ENCODE results near the gene HDGF. TPM values are rescaled to one million over a fixed set of nuclear protein-coding genes. Genes with fewer than 3 reads are reported as not detected.

The HDGF gene
- total and polyA plus RNA-seq, 4 donors: 41.7 to 148 (median 119) TPM

- H3K4me3 ChIP-seq (ENCODE audit: low read depth in 1 of 3, low read length in 3 of 3): no peak overlapping the region
- H3K4me1 ChIP-seq (ENCODE audit: control insufficient read depth in 4 of 4, insufficient read depth in 4 of 4, low read length in 3 of 4): peaks cover 4 to 14% (median 10%) of the 10 kb centered on the region in 4 donors
- no peak for DNase-seq (ENCODE audit: low spot score)
- H3K9ac ChIP-seq (ENCODE audit: low read depth in 1 of 2, low read length in 2 of 2): no peak overlapping the region
- no peaks in the 10 kb centered on the region for H3K27me3 ChIP-seq (ENCODE audit: control insufficient read depth in 4 of 4, insufficient read depth in 4 of 4, low read length in 3 of 4)
- WGBS: 94% methylated on average over 3 of the region's 3 CpGs
- H3K27ac ChIP-seq (ENCODE audit: low read depth in 1 of 2, low read length in 2 of 2): no peak overlapping the region
- H3K9me3 ChIP-seq (ENCODE audit: control insufficient read depth in 4 of 4, low read length in 3 of 4): no peaks in the 10 kb centered on the region
- no peak for TF ChIP-seq YY1 (IDR thresholded peaks at IDR 0.05)
- no peak for TF ChIP-seq ATF3 (IDR thresholded peaks at IDR 0.05)
- no peak for TF ChIP-seq GABPA (IDR thresholded peaks at IDR 0.05 in 1 of 2, conservative IDR thresholded peaks at IDR 0.05 in 1 of 2)
- no peak for TF ChIP-seq ZBTB33 (IDR thresholded peaks at IDR 0.05)
- peaks cover 0 to 7% (median under 1%) of the 10 kb centered on the region in 4 donors for H3K36me3 ChIP-seq (ENCODE audit: control insufficient read depth in 4 of 4, insufficient read depth in 3 of 4, low read depth in 1 of 4, low read length in 3 of 4)
These were observed 22.1 kb upstream of the HDGF start for GRCh38 chr1:156773607-156774006.

- Histone ChIP-seq H3K27me3 (ENCODE audit: control insufficient read depth in 4 of 4, insufficient read depth in 4 of 4, low read length in 3 of 4) (no peaks in the 10 kb centered on the region), H3K4me3 (ENCODE audit: low read depth in 1 of 3, low read length in 3 of 3) (no peak overlapping the region), H3K36me3 (ENCODE audit: control insufficient read depth in 4 of 4, insufficient read depth in 3 of 4, low read depth in 1 of 4, low read length in 3 of 4) (peaks cover 0 to 7% (median under 1%) of the 10 kb centered on the region in 4 donors), H3K9ac (ENCODE audit: low read depth in 1 of 2, low read length in 2 of 2) (no peak overlapping the region), H3K27ac (ENCODE audit: low read depth in 1 of 2, low read length in 2 of 2) (no peak overlapping the region), H3K4me1 (ENCODE audit: control insufficient read depth in 4 of 4, insufficient read depth in 4 of 4, low read length in 3 of 4) (peaks cover 4 to 18% (median 16%) of the 10 kb centered on the region in 4 donors), H3K9me3 (ENCODE audit: control insufficient read depth in 4 of 4, low read length in 3 of 4) (no peaks in the 10 kb centered on the region)
- WGBS: 72% methylated on average over 9 of the region's 9 CpGs
- DNase-seq (ENCODE audit: low spot score): no peak
- TF ChIP-seq GABPA (IDR thresholded peaks at IDR 0.05 in 1 of 2, conservative IDR thresholded peaks at IDR 0.05 in 1 of 2) (no peak), JUND (IDR thresholded peaks at IDR 0.05) (no peak), NR2F2 (IDR thresholded peaks at IDR 0.05) (peak; percentile 23)
These were observed 21.4 kb upstream of the HDGF start for GRCh38 chr1:156772728-156773497.

- Histone ChIP-seq H3K9ac (ENCODE audit: low read depth in 1 of 2, low read length in 2 of 2) (no peak overlapping the region), H3K27ac (ENCODE audit: low read depth in 1 of 2, low read length in 2 of 2) (no peak overlapping the region), H3K4me3 (ENCODE audit: low read depth in 1 of 3, low read length in 3 of 3) (no peak overlapping the region), H3K4me1 (ENCODE audit: control insufficient read depth in 4 of 4, insufficient read depth in 4 of 4, low read length in 3 of 4) (peaks cover 4 to 18% (median 16%) of the 10 kb centered on the region in 4 donors), H3K27me3 (ENCODE audit: control insufficient read depth in 4 of 4, insufficient read depth in 4 of 4, low read length in 3 of 4) (no peaks in the 10 kb centered on the region), H3K9me3 (ENCODE audit: control insufficient read depth in 4 of 4, low read length in 3 of 4) (no peaks in the 10 kb centered on the region), H3K36me3 (ENCODE audit: control insufficient read depth in 4 of 4, insufficient read depth in 3 of 4, low read depth in 1 of 4, low read length in 3 of 4) (peaks cover 0 to 7% (median under 1%) of the 10 kb centered on the region in 4 donors)
- TF ChIP-seq SP1 (IDR thresholded peaks at IDR 0.05) (no peak), YY1 (IDR thresholded peaks at IDR 0.05) (no peak), REST (IDR thresholded peaks at IDR 0.05) (no peak), NR2F2 (IDR thresholded peaks at IDR 0.05) (no peak), MAX (IDR thresholded peaks at IDR 0.05) (no peak), TAF1 (conservative IDR thresholded peaks at IDR 0.05) (no peak), RAD21 (IDR thresholded peaks at IDR 0.05) (no peak), CTCF (IDR thresholded peaks at IDR 0.05; ENCODE audit: low read depth, low read length, missing input control) (no peak), HNF4A (conservative IDR thresholded peaks at IDR 0.05) (no peak)
- DNase-seq (ENCODE audit: low spot score): no peak
- WGBS: 93% methylated on average over 3 of the region's 3 CpGs
These were observed 20.7 kb upstream of the HDGF start for GRCh38 chr1:156772222-156772621.
